Stimulated activated CD4-positive, alpha-beta T cell treated with anti-CD3 and anti-CD28 coated beads, Interleukin-4, amount 100 ng/mL, for 1 hour (primary cell): ENCODE results near the gene CEP131.

Experiments
- DNase-seq: peaks from one replicate; pipeline ENCODE4 v3.0.0-alpha.2; 2020

CEP131 gene

GRCh38 chr17:81222906-81223761, at the start of gene CEP131:
TSS of gene CEP131 (minus strand) at chr17:81222965. CDS start at chr17:81220056, 2,909 bp downstream.
- DNase-seq: peak; percentile 100

- DNase-seq: no peak
Measured at GRCh38 chr17:81271226-81271625, 48.5 kb upstream of the CEP131 start.

GRCh38 chr17:81270279-81270678, 47.5 kb upstream of the CEP131 start:
- DNase-seq: no peak

- no peak for DNase-seq
Measured at GRCh38 chr17:81267390-81268067, 44.8 kb upstream of the CEP131 start.

DNA sequence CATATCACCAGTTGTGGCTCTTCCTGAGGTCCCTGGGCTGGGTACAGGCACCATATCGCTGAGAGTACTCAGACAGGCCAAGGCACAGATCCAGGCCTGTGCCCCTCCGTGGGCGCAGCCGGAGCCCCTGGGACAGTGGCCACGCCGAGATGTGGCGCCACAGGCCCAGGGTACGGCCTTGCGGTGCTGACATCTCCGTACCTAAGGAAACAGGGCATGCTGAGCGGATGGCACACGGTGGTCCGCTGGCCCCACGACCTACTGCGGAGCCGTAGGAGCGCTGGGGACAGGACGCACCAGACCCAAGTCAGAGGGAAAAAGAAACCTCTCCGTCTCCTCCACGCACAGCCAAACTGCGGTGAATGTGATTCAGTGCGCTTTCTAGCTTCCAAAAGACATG, 42.8 kb upstream of the CEP131 start:
- DNase-seq: no peak

GRCh38 chr17:81264640-81265039, 41.9 kb upstream of the CEP131 start:
- no peak for DNase-seq

DNA sequence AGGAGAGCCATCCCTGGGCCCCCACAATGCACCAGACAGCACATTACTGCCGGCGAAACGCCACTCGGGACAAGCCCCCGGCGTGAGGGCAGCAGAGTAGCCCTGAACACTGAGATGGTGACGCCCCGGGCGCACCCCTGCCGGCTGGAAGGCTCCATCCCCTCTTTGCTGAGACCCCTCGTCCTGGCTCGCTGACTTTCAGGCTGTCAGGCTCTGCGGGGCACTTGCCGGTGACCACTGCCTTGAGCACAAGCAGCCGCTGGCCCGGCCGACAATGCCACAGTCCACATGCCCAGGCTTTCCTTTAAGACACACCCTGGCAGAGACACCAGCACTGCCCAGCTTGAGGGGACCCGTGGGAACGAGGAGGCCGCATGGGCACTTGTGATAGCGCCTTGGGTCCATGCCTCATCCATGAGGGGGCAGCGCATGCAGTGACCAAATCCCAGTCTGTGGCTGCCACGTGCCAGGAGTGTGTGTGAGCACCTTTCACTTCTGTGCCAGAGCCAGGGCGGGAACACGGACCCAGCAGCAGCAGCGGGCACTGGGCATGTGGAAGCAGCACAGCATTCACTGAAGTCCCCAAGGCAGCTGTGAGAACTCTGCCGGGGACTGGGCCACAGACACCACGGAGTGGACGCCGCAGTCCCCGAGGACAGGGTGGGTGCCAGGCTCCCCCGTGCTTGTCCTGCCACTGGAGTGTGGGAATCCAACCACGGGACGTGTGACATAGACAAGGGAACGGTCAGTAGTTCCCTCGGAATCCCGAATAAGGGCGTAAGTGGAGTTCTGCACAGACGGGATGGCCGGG, 40.8 kb upstream of the CEP131 start:
- no peak for DNase-seq

- no peak for DNase-seq
Measured at GRCh38 chr17:81261582-81262336, 39.0 kb upstream of the CEP131 start.

- DNase-seq: no peak
Measured at GRCh38 chr17:81261096-81261495, 38.3 kb upstream of the CEP131 start.

- DNase-seq: no peak
Measured at GRCh38 chr17:81260641-81261040, 37.9 kb upstream of the CEP131 start.

- DNase-seq: no peak
Measured at GRCh38 chr17:81260171-81260570, 37.4 kb upstream of the CEP131 start.

DNA sequence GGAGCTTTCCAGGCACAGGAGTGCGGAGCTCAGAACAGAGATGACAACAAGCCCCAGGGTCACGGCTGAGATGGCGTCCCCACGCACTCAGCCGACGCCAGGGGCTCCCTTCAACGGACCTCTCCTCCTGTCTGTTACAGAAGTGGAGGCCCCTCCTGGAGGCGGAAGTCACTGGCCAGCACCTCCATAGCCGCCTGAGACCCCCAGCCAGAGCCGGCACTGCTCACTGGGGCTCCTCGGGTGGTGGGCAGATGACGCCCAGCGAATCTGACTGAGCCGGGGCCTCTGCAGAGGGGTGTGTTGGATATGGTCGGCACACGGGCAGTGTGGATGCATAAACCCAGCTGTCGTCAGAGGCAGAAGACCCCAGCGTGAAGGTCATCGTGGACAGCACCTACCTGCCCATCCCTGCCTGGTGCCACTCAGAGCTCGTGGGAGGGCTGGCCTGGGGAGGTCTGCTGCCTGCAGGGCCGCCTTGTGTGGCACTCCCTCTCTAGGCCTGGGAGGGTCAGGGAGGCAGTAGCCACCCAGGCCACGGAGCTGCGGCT, 36.4 kb upstream of the CEP131 start:
- DNase-seq: no peak

DNA sequence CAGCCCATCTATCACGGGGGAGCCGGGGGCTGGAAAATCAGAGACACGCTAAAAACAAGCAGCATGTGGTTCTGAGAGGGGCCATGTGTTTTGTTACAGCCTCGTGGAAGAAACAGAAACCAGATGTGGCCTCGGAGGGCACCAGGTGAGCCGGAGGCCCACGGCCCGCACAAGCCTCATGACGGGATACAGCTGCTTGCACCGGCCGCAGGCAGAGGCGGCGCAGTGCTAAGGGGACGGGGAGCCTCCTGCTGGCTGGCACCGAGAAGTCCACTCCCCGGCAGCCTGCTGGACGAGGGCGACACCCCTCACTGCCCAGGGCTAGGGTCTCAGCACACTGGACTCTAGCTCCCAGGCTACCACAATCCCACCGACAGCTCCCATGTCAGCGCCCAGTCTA, 35.5 kb upstream of the CEP131 start:
- no peak for DNase-seq

DNA sequence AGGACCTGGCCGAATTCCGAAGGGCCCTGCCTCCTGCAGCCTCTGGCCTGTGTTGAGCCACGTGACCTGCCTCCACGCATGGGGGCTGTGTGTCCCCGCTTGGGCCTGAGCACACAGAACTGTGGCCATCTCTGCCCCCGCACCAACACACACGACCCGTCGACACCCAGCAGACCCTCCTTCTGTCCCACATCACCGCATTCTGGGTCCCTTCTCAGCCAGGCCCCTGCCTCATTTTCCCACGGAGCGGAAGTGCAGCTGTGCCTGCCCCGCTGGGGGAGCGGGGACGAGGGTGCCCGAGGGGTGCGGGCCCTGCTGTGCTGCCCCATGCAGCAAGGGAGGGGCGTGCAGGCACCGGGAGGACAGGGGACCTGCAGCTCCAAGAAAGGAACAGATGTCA, 34.8 kb upstream of the CEP131 start:
- DNase-seq: no peak

DNA sequence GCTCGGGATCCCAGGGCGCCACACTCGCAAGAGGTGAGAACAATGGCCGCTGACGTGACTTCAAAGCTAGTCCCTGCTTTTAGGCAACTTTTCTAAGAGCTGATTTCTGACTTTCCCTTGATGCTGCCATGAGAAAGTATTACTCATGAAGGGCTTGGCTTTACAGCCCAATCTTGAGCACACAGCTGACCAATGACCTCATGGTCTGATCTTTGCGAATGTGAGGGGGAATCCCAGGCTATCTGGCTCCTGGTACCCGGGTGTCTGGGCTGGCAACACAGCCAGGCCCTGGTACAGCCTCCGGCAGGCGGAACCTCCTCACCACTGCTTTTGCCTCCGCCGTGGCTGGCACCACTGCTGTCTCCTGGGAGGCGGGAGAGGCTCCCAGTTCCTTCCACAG, 33.9 kb upstream of the CEP131 start:
- no peak for DNase-seq

DNA sequence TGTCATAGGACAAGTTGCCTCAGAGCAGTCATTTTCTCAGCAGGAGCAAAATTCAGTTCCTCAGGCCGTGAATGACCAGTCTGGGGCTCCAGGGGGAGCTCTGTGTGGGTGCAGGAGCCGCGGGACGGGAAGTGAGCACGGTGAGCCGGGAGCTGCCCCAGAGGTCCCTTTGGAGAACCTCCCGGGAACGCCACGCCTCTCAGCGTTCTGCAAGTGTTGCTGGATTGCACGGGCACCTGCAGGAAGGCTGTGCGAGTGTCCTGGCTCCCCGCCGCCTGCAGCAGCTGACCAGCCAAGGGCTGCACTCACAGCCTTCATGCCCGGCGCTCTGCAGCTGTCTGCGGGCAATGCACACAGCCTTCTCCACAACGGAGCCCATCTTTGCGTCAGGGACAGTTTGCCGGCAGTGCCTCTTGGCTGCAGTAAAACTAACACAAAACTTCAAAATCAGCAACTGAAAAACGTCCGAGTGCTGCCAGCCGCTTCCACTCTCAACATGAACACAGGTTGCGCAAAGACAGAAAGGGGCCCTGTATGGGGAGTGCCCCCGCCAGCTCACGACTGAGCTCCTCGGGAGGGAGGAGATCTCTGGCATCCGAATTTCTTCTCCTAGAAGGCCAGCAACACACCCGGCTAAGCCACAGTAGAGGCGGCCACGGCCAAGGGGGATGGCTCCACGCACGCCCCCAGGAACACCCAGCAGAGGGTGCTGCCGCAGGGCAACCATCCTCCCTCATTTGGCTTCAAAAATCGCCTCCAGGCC, 32.4 kb upstream of the CEP131 start:
- DNase-seq: no peak

DNA sequence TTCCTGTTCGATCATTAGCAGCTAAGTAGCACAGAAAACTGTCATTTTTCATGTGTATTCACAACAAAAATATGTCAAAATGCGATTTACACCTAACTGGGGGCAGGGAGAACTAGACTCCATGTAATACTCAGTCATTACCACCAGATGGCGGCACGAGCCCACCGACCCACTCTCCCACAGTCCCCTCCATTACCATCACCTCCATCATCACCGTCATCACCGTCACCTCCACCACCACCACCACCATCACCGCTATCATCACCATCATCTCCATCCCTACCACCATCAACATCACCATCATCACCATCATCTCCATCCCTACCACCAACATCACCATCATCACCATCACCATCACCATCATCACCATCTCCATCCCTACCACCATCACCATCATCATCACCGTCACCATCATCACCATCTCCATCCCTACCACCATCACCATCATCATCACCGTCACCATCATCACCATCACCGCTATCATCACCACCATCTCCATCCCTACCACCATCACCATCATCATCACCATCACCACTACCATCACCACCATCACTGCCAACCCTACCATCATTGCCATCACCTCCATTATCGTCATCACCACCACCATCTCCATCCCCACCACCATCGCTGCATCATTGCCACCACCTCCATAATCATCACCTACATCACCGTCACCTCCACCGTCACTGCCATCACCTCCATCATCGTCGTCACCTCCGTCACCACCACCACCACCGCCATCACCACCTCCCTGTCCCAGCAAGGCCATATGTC, 30.8 kb upstream of the CEP131 start:
- DNase-seq: peak; percentile 57

- no peak for DNase-seq
Measured at GRCh38 chr17:81252987-81253329, 30.2 kb upstream of the CEP131 start.

GRCh38 chr17:81252326-81252986, 29.7 kb upstream of the CEP131 start:
- no peak for DNase-seq

DNA sequence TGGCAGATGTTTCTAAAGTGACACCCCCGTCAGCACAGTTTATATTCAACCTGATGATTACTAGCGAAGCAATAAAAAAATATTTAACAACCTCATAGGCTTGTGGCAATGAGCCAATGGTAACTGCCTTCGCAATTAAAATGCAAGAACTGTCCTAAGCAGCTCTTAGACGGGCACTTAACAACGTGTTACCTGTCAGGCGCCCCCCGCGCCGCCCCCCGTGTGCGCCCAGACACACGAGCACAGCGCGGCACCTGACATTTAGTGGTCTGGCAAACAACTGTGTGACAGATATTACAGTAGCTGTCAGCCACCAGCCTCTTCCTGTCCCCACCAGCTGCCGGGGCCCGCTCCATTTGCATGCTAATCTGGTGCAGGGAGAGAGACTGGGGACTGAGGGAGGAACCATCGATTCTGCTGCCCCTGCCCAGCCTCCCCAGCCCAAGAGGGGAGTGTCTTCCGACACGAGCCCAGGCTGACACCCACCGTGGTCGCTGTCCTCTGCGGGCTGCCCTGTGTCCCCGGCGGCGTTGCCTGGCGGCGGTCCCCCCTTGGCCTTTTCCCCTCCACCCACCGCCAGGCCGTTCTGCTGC, 29.0 kb upstream of the CEP131 start:
- DNase-seq: no peak
